ENCODE data around the gene CAV1. TPM values are rescaled to one million over a fixed set of nuclear protein-coding genes. Genes with fewer than 3 reads are reported as not detected.

The CAV1 gene
- total and polyA plus RNA-seq, 2 of the 4 experiments (the other 2 are of a cell fraction), result 1,592 to 1,808 TPM

DNA sequence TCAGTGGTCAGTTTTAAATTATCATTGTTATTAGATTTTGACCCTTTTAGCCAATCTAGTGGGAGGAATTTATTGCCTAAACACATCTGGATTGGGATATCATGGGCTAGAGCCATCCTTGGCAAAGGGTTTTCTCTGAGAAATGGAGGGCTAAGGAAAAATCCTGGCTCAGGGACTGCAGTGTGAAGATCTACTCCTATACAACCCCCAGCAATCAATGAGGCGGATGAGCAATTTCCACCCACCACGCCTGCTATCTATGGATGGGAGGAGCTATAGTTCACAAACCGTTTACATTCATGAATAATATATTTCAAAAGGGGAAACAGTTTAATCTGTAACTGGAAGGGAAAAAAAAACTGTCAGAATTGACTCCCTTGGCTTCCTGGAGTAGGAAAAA lies 2.7 kb downstream of the CAV1 start:
- Histone ChIP-seq H3K9me3 (ENCODE audit: control insufficient read depth, insufficient read depth, low read length) (no peaks in the 10 kb centered on the region), H3K9ac (ENCODE audit: low read depth, low read length) (peak overlapping the region; percentile 97), H3K56ac (ENCODE audit: extremely low read depth, insufficient read depth, low read length) (peak overlapping the region; percentile 97), H4K8ac (ENCODE audit: low read depth in 2 of 2, low read length in 2 of 2) (peak overlapping the region; percentile 71 to 94), H3K23ac (ENCODE audit: low read depth, low read length) (peak overlapping the region; percentile 100; the same call in 1 of the 2 replicates), H3K18ac (ENCODE audit: low read depth, low read length) (peak overlapping the region; percentile 87), H2AK9ac (replicated peaks; ENCODE audit: low read depth, low read length, poor library complexity) (peak overlapping the region; percentile 3), H4K20me1 (ENCODE audit: insufficient read depth, low read length) (peaks cover 17% of the 10 kb centered on the region), H3K4me3 (ENCODE audit: insufficient read depth, low read depth, low read length) (peak overlapping the region; percentile 72), H2BK5ac (ENCODE audit: low read depth, low read length, poor library complexity, severe bottlenecking) (peak overlapping the region; percentile 99), H4K91ac (ENCODE audit: insufficient read depth, low read depth, low read length) (peak overlapping the region; percentile 55), H3K4me1 (ENCODE audit: control insufficient read depth, insufficient read depth, low read length) (peaks cover 9% of the 10 kb centered on the region), H3K79me1 (ENCODE audit: low read depth in 1 of 2, low read length in 2 of 2) (peaks cover 0 to 25% of the 10 kb centered on the region in 2 experiments; a peak in 2 of 4 replicates), H2BK20ac (ENCODE audit: low read depth, low read length) (peak overlapping the region; percentile 66), H3K27me3 (ENCODE audit: control insufficient read depth, insufficient read depth, low read length) (no peaks in the 10 kb centered on the region), H3K27ac (ENCODE audit: insufficient read depth, low read length) (peak overlapping the region; percentile 97), H3K9me1 (ENCODE audit: insufficient read depth, low read length) (peaks cover 9% of the 10 kb centered on the region; the same call in 1 of the 2 replicates), H2AK5ac (ENCODE audit: low read depth, low read length) (peak overlapping the region; percentile 73; the same call in 1 of the 2 replicates), H3K36me3 (ENCODE audit: control insufficient read depth, insufficient read depth, low read length) (peaks cover 20% of the 10 kb centered on the region), H2BK120ac (ENCODE audit: low read depth, low read length) (peak overlapping the region; percentile 61; the same call in 1 of the 2 replicates), H2AFZ (replicated peaks; ENCODE audit: low read length, poor library complexity) (no peak overlapping the region), H3K14ac (replicated peaks; ENCODE audit: low read depth, low read length) (peak overlapping the region; percentile 88), H4K5ac (ENCODE audit: low read depth, low read length) (peak overlapping the region; percentile 91), H3K4me2 (ENCODE audit: low read depth, low read length) (peak overlapping the region; percentile 85), H3K4ac (ENCODE audit: low read depth, low read length) (peak overlapping the region; percentile 87), H2BK15ac (ENCODE audit: low read depth, low read length) (peak overlapping the region; percentile 13; the same call in 2 of the 3 replicates)
- ATAC-seq (ENCODE audit: low read depth) (no peak), DNase-seq (peak; percentile 56)
- TSS peak; percentile 74 for BruUV-seq (replicated peaks)
- TF ChIP-seq CEBPB (IDR thresholded peaks at IDR 0.05; ENCODE audit: low read depth, low read length), result no peak
- TF ChIP-seq RCOR1 (IDR thresholded peaks at IDR 0.05; ENCODE audit: insufficient replicate concordance, low read length), result no peak
- TF ChIP-seq RAD21 (IDR thresholded peaks at IDR 0.05; ENCODE audit: low read length), result no peak
- TF ChIP-seq POLR2A (IDR thresholded peaks at IDR 0.05; ENCODE audit: low read depth, low read length), result peak; percentile 45; the same call in 1 of the 2 replicates
- TF ChIP-seq MXI1 (IDR thresholded peaks at IDR 0.05; ENCODE audit: borderline replicate concordance, low read depth, low read length), result no peak
- TF ChIP-seq RFX5 (IDR thresholded peaks at IDR 0.05; ENCODE audit: low read depth, low read length), result no peak
- TF ChIP-seq, protein P1, sequence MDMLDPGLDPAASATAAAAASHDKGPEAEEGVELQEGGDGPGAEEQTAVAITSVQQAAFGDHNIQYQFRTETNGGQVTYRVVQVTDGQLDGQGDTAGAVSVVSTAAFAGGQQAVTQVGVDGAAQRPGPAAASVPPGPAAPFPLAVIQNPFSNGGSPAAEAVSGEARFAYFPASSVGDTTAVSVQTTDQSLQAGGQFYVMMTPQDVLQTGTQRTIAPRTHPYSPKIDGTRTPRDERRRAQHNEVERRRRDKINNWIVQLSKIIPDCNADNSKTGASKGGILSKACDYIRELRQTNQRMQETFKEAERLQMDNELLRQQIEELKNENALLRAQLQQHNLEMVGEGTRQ (IDR thresholded peaks at IDR 0.05; ENCODE audit: low read depth, low read length), result no peak
- no peak for TF ChIP-seq NFE2L2 (IDR thresholded peaks at IDR 0.05; ENCODE audit: low read depth, low read length)
- no peak for TF ChIP-seq BHLHE40 (IDR thresholded peaks at IDR 0.05; ENCODE audit: low read depth, low read length)
- ChIA-PET POLR2A (ENCODE audit: unreplicated experiment) (interaction anchor here (0.5 to 1.2 kb wide), 4 partner anchors 36 to 389 kb away, joined by 3 to 4 read pairs (median 4); no protein-coding TSS in a partner anchor), CTCF (interaction anchor here (0.6 to 2.3 kb wide), 5 partner anchors 26 to 296 kb away, joined by 3 to 12 read pairs (median 4); no protein-coding TSS in a partner anchor)
- no CpG with 5 or more reads among the region's 3 CpGs for WGBS, 2 experiments (ENCODE audit: extremely low coverage in 2 of 2, insufficient read length in 1 of 2)
- dilution Hi-C loops (cut with HindIII; ENCODE audit: low sequenced_read_pairs, unreplicated experiment), result no loop called here
- intact Hi-C loops (cut with micrococcal nuclease), result loop anchor here (2.0 to 5.0 kb wide), 5 partner anchors 27 to 390 kb away; no protein-coding TSS in a partner anchor
- in situ Hi-C loops (cut with MboI; ENCODE audit: low sequenced_read_pairs), result loop anchor here (10.0 kb wide), 1 partner anchor 353 kb away; no protein-coding TSS in a partner anchor
